Measurements from ENCODE around the gene TIMM22.

Gene TIMM22

GRCh38 chr17:1037238-1037879, 40.4 kb downstream of the TIMM22 start:
- DNase-seq: no peak
- Histone ChIP-seq H3K36me3 (peaks cover 0 to 37% (median 8%) of the 10 kb centered on the region in 3 donors), H3K9me3 (no peaks in the 10 kb centered on the region), H3K27ac (no peak overlapping the region), H3K27me3 (no peaks in the 10 kb centered on the region), H3K4me1 (peaks cover 0 to 28% (median 20%) of the 10 kb centered on the region in 4 donors), H3K4me3 (no peak overlapping the region)
- TF ChIP-seq, protein P1, sequence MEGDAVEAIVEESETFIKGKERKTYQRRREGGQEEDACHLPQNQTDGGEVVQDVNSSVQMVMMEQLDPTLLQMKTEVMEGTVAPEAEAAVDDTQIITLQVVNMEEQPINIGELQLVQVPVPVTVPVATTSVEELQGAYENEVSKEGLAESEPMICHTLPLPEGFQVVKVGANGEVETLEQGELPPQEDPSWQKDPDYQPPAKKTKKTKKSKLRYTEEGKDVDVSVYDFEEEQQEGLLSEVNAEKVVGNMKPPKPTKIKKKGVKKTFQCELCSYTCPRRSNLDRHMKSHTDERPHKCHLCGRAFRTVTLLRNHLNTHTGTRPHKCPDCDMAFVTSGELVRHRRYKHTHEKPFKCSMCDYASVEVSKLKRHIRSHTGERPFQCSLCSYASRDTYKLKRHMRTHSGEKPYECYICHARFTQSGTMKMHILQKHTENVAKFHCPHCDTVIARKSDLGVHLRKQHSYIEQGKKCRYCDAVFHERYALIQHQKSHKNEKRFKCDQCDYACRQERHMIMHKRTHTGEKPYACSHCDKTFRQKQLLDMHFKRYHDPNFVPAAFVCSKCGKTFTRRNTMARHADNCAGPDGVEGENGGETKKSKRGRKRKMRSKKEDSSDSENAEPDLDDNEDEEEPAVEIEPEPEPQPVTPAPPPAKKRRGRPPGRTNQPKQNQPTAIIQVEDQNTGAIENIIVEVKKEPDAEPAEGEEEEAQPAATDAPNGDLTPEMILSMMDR (IDR thresholded peaks at IDR 0.05): no peak
- intact Hi-C loops (cut with DNase I; ENCODE audit: low total_unique reads): no loop called here

GRCh38 chr17:1038459-1039122, 41.7 kb downstream of the TIMM22 start:
- H3K27ac ChIP-seq: peak overlapping the region in 1 of 2 donors; percentile 50
- TF ChIP-seq, protein P1 (IDR thresholded peaks at IDR 0.05): no peak
- intact Hi-C loops (cut with DNase I; ENCODE audit: low total_unique reads): no loop called here
- H3K27me3 ChIP-seq: no peaks in the 10 kb centered on the region
- DNase-seq: no peak
- H3K9me3 ChIP-seq: no peaks in the 10 kb centered on the region
- H3K36me3 ChIP-seq: peaks cover 0 to 29% (median 8%) of the 10 kb centered on the region in 3 donors
- H3K4me3 ChIP-seq: no peak overlapping the region
- peaks cover 0 to 39% (median 27%) of the 10 kb centered on the region in 4 donors for H3K4me1 ChIP-seq

- intact Hi-C loops (cut with DNase I; ENCODE audit: low total_unique reads): no loop called here
- peak overlapping the region; percentile 50 to 56 for H3K27ac ChIP-seq
- H3K36me3 ChIP-seq: peaks cover 0 to 26% (median 8%) of the 10 kb centered on the region in 3 donors
- TF ChIP-seq, protein P1 (IDR thresholded peaks at IDR 0.05): no peak
- no peaks in the 10 kb centered on the region for H3K9me3 ChIP-seq
- DNase-seq: no peak
- peaks cover 0 to 44% (median 31%) of the 10 kb centered on the region in 4 donors for H3K4me1 ChIP-seq
- no peak overlapping the region for H3K4me3 ChIP-seq
- no peaks in the 10 kb centered on the region for H3K27me3 ChIP-seq
These were observed 42.2 kb downstream of the TIMM22 start for GRCh38 chr17:1039123-1039507.

GRCh38 chr17:1039511-1040215, 42.7 kb downstream of the TIMM22 start:
- no peaks in the 10 kb centered on the region for H3K27me3 ChIP-seq
- H3K36me3 ChIP-seq: peaks cover 0 to 21% (median 4%) of the 10 kb centered on the region in 3 donors
- no peak overlapping the region for H3K4me3 ChIP-seq
- DNase-seq: peak; percentile 85 to 88
- H3K4me1 ChIP-seq: peaks cover 0 to 50% (median 35%) of the 10 kb centered on the region in 4 donors
- H3K27ac ChIP-seq: peak overlapping the region; percentile 50 to 56
- no peaks in the 10 kb centered on the region for H3K9me3 ChIP-seq
- TF ChIP-seq, protein P1 (IDR thresholded peaks at IDR 0.05): no peak
- intact Hi-C loops (cut with DNase I; ENCODE audit: low total_unique reads): no loop called here

GRCh38 chr17:1040216-1040600, 43.3 kb downstream of the TIMM22 start:
- intact Hi-C loops (cut with DNase I; ENCODE audit: low total_unique reads): no loop called here
- no peaks in the 10 kb centered on the region for H3K9me3 ChIP-seq
- H3K27me3 ChIP-seq: no peaks in the 10 kb centered on the region
- H3K27ac ChIP-seq: peak overlapping the region; percentile 50 to 56
- peaks cover 0 to 55% (median 39%) of the 10 kb centered on the region in 4 donors for H3K4me1 ChIP-seq
- DNase-seq: no peak
- TF ChIP-seq, protein P1 (IDR thresholded peaks at IDR 0.05): no peak
- peaks cover 0 to 18% (median 3%) of the 10 kb centered on the region in 3 donors for H3K36me3 ChIP-seq
- H3K4me3 ChIP-seq: no peak overlapping the region
